SW 1271 (cell line): ENCODE results near the gene EIF3F.

Source experiments
- DNase-seq, 2 experiments: peaks; one replicate each; lab custom pipeline; 2025; lab: John Stamatoyannopoulos, UW

EIF3F gene

DNA sequence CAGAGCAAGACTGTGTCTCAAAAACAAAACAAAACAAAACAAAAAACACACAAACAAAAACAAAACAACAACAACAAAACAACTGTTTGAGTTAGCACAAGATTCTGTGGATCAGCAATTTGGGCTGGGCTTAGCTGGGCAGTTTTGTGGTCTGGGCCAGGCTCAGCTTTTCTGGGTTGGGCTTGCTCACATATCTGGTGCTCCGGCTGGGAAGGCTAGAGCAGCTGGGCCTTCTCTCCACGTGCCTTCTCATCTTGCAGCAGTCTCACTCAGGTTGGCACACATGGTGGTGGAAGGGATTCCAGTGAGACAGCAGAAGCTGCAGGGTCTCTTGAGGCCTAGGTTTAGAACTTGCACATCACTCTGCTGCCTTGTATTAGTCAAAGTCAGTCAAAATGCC, 35.7 kb downstream of the EIF3F start:
- DNase-seq = no peak

DNA sequence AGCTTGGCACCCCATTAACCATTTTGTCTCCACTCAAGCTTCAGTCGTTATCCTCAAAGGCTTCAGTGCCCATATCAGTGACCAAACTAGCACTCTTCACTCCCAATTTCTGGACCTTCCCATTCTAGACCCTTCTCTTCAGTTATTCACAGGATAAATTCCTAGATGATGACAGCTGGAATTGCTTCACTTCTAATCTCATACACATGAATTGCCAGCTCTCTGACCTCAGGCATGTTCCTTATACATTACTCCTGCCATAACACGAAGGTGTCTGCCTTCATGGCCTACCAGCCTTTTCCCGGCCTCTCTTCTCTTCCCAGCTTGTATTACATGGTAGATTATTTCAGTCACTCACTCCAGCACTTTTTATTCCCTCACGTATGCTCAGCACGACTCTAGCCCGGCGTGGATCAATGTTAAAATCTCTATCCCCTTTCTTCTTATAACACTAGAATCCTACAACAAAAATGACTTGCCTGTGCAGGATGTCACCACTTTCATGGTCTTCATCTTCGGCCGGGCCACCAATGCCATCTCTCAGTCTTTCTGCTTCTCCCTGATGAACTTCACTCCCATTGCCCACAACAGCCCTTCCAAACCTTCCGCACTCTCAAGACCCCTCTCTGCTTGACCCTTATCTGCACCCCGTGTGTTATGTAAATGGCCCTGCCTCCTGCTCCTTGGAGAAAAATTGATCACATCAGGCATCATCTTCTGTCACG, 36.9 kb downstream of the EIF3F start:
- no peak for DNase-seq

DNA sequence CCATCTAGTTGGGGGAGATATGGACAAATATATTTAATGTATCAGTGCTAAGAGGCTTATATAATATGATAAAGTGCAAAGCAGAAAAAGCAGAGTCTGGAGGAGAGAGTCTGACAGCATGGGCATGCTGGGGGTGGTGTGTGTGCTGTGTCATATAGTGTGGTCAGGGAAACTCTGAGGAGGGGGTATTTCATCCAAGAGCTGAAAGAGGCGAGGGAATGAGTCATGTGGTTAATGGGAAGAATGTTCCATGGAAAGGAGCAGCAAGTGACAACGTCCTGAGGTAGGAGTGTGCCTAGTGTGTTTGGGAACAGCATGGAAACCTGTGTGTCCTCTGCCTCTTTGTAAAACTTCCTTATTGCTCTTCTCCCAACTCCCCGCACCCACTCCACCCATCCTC, 38.0 kb downstream of the EIF3F start:
- no peak for DNase-seq

DNA sequence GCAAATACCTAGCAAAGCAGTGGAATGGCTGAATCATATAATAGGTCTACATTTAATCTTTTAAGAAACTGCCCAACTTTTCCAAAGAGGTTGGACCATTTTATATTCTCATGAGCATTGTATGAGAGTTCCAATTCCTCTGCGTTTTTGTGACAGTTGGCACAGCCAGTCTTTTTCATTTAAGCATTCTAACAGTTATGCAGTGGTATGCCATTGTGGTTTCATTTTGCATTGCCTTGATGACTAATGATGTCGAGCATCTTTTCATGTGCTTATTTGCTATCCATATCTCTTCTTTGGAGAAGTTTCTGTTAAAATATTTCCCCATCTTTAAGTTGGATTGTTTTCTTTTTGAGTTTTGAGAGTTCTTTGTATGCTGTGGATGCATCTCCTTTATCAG, 38.7 kb downstream of the EIF3F start:
- DNase-seq = peak in 1 of 2 experiments; percentile 13

DNA sequence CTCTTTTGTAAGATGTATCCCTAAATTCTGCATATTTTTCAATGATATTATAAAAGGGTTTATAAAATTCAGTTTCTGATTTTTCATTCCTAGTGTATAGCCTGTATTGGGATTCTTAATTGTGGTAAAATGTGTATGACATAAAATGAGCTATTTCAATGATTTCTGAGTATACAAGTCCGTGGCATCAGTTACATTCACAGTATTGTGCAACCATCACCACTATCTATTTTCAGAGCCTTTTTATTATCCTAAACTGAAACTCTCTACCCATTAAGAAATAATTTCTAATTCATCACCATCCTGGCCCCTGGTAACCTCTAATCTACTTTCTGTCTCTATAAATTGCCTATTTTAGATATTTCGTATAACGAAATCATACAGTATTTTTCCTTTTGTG, 39.8 kb downstream of the EIF3F start:
- DNase-seq = no peak

DNA sequence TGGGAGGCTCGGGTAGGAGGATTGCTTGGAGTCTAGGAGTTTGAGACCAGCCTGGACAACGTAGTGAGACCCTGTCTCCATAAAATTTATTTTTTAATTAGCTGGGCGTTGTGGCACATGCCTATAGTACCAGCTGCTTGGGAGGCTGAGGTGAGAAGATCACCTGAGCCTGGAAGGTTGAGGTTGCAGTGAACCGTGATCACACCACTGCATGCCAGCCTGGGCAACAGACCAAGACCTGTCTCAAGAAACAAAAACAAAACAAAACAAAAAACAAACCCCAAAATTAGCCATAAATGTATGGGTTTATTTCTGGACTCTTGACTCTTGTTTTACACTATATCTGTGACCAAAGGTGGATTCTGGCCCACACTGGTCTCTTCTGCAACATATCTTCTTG, 41.6 kb downstream of the EIF3F start:
- DNase-seq = no peak

DNA sequence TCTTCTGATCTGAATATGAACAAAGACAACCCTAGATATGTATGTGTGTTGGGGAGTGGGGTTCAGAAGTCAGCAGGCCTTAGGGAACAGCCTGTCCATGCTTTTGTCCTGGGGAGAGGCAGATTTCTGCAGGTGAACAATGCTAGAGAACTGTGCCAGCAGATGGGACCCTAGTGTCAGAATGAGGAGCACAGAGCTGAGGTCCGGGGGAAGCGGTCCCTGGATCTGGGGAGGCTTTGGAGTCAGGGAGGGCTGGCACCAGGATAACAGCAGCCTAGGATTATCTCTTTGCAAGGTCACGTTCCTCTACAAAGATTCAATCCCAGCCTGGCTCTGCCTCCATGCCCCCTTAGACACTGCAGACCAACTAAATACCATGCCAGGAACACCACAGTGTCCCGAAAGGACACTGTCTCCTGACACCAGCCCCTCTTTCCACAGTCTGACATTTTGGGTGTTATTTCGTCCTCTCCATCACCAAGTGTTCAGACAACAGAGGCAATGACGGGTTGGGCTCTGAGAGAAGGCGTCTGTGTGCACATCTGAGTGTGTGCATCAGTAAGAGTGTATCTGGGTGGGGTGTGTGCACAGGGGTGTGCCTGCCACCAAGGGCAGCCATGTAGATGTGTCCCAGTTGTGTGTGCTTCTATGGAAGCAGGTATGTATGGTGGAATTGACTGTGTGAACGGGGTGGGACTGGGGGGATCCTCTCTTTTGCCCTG, 43.5 kb downstream of the EIF3F start:
- DNase-seq = no peak

DNA sequence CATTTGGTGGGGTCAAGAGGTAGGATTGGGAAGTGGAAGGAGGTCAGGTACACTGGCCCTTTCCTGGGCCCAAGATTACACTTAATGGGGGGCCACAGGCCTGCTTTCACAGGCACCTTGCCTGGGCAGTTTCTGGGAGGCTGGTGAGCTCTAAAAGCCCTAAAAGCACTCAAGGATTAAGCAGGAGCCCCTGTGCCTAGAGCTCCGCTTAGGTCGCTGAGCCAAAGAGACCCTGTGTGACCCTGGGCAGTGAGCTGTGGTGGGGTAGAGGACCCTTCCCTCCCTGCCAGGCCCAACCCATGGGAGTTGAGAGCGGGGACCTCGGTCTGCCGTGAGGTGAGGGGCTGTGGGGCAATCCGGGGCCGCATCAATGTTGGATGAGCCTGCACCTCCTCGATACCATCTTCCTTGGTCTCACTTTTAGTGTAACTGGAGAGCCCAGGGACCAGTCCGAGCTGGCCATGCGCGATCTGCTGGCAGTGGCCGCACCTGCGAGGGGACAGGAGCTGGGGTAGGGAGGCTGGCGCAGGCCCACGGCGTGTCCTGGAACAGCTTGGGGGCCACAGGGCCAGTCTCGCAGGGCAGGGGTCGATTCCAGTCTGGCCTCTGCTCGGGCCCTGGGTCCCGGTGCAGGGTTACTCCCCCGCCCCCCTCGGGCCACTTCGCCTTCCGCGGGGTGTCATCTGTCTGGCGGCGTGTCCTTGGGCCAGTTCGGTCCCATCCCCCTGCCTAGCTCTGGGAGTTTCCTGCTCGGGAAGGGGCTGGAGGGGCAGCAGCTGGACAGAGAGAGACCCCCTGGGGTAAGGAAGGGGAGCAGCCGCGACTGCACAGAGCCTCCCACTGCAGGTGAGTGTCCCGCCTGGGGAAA, 44.3 kb downstream of the EIF3F start:
- DNase-seq = no peak

DNA sequence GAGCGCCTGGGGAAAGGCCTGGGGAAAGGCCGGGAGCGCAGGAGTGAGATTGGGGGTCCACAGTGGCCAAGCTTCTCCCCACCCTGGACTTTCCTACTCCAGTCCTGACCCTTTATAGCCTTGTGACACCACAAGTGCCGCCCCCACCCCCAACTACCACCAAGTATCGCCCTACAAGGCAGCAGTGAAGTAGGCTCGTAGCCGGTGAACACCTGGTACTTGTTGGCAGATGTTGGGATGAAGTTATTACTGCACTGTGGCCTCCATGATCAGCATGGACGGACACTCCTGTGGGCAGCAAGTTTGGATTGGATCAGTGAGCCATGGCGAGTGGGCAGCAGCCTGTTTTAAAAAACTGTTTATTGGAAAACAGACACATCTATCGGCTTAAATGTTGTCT, 45.0 kb downstream of the EIF3F start:
- no peak for DNase-seq

DNA sequence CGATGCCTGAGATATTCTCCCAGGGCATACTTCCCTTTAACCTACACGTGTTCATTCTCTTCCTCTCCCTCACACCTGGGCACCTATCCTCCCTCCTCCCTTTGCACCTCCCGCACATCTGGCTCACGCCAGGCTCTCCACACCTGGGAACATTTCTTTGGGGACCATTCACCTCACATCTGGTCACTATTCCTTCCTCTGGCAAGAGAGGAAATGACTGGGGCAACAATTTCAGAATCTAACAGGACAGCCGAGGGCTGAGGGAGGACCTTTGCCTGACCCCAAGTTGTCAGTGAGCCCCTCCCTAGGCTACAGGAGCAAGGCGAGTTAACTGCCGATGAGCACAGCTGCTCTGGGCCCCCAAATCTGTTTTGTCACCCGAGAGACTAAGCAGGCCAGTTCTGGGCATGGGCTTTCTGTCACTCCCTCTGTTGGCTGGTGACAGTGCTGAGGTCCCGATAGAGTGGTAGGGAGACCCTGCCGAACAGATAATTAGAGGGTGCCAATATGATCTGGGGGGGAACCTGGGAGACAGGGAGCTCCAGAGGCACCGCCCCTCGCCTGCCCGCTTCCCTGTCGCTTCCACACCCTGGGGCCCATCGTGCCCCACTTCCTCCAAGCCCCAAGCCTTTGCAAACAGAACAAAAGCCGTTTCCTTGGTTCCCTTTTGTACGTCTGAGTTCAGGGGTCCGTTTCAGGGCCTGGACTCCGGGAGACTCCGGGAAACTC, 45.6 kb downstream of the EIF3F start:
- no peak for DNase-seq

DNA sequence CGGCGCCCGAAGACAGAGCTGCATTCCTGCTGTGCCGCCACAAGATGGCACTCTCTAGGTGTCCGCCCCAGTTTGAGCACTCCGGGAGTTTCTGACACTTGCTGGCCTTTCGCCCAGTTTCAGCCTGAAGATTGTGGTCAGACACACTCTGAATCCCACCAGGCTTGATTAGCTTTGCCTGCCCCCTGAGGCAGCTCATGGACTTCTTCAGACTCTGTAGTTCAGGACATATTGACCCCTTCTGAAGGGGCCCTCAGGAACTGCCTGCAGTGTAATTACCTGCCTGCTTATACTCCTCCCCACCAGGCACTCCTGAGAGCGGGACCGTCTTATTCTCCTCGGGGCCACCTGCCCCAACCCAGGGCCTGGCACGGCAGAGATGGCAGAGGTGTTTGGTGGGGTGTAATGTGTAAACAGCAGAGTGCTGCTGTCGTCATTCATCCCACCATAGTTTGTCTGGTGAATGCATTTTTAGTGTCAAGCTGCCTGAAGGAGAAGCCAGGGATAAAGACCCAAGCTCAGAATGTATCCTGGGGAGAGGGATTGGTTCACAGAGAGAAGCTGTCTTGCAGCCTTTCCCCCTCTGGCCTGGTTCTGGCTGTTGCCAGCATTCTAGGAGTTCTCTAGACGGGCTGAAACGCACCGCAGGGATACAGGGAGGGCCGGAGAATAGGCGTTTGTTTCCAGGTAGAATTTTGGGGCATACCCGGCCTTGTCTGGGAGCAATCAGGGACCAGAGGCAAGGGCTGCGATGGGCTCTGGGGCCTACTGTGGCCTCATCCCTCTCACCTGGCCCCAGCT, 46.4 kb downstream of the EIF3F start:
- DNase-seq = peak in 1 of 2 experiments; percentile 56

DNA sequence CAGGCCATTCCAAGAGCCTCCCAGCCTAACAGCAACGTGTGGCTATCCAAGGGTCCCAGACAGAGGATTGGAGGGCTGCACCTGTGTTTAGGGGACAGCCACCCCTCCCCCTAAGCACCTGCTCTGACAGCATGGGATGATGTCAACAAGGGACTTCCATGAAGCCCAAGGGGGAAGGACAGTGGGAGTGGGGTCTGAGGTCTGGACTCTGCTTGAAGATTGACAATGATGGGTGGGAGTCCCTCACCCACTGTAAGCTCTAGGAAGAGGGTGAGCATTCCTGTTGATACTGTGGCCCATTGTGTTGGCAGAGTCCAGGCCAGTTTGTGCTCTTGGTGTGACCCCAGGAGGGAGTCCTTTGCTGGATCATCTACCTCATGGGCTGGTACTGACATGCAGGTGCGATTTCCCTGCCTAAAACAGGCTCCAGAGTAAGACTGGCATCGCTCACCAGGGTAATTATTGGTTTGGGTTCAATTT, 47.0 kb downstream of the EIF3F start:
- no peak for DNase-seq

DNA sequence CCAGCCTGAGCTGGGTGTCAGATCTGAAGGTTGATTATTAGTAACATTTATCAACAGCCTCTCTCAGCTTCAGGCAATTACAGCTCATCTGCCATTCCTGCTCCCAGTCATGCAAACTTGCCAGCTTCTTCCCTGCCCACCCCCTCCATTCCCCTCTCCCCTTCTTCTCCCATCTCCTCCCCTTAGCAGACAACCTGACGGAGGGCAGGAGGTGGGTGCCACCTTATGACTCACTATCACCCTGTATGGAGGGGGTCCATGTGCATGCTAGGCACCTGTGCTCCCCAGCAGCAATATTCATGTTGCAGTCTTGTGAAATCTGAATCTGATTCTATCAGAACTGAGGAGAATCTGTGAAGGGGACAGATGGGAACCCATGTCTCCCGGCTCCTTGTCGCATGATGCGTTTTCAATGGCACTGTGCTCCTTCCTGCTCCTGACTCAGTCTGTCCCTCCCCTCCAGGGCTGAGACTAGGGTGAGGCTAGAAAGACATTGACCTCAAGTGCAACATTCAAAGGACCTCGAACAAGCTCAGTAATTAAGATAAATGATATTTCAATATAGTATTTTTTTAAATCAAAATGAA, 47.6 kb downstream of the EIF3F start:
- DNase-seq = no peak

DNA sequence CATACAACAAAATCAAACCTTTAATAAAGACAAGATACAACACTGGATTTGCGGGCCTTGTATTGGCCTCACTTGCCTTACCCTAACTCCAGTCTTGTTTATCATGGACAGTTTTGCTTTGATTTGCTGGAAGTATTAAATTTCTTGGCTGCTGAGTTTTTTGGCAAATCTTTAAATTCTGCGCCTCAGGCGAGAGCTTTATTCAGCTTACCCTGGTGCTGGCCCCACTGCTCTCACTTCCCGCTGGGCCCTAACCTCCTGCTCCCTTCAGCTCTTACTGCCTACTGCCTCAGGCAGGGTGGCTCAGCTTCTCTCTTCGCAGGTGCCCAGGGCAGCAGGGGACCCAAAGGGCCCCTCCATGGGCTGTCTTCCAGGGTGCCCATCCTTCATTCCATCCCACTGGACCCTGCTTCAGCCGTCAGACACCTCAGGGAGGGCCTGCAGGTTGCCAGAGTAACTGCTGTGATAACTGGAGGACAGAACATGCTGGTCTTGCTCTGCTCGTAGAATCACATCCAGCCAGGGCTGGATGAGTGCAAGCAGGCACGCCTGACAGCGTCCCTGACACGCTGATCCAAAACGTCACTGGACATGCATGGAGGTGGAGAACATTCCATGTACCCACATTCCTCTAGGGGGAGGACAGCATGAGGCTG, 48.2 kb downstream of the EIF3F start:
- no peak for DNase-seq

DNA sequence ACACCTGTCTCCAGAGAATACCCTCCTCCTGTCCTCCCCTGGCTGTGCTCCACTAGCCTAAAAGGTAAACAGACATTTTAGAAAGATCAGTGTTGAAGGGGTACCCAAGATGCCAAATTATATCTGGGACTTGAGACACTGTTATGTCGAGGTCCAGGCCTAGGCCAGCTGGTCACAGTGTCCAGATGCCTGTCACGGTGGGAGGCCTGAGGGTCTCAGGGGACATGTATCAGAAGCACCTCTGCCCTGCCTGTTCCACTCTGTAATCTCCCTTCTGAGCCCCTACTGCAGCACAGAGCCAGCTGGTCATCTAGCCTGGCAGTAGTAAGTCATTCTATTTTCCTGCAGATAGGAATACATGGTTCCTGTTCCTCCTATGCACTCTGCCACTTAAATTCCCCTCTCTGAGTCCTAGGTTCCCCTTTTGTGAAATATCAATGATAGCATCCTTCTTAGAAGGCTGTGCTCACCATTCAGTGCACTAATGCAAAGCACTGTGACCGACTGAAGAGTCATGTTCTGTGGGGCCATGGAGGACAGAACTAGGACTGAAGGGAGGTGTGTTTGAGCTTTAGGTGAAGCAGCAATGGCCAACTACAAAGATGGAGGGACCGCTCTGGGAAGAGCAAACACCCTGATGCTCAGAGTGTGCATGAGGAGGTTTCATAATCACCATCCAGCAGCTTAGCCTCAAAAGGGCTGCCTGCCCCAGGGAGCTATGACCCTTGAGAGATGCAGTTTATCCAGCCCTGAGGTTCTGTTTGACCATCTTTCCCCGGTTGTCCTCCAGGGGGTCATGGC, 49.1 kb downstream of the EIF3F start:
- DNase-seq = no peak

DNA sequence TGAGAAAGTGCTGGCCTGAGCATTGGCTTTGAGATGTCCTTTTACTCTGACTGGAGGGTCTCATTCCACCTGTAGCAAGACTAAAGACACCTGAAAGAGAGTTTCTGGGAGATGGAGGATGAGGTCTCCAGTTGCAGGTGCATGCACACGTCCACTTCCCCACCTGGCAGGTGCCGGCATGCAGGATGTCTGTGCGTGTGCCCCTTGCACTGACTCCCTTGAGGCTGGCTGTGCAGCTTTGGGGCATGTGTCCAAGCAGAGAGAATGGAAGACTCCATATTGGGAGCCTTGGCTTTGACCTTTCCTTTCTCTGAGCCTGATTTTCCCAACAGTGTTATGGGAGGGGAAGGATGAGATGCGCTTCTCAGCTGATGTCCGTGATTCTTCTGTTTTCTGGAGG, 49.8 kb downstream of the EIF3F start:
- DNase-seq = no peak

DNA sequence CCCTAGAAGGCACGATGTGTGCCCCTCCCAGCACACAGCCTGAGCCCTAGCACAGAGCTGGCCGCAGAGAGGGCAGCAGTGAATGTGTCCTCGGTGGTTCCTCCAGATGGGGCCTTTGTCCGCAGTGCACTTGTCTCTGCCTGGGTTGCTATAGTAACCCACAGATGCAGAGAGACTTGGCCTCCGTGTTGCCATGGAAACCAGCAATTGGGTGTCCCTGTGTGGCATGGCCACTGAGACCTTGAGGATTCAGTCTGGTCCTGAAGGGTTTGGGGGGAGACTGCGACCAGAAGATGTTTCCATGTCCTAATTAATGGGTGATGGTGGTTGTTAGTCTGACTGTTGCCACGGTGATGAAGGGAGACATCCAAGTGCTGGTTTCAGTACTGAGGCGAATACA, 51.3 kb downstream of the EIF3F start:
- no peak for DNase-seq

DNA sequence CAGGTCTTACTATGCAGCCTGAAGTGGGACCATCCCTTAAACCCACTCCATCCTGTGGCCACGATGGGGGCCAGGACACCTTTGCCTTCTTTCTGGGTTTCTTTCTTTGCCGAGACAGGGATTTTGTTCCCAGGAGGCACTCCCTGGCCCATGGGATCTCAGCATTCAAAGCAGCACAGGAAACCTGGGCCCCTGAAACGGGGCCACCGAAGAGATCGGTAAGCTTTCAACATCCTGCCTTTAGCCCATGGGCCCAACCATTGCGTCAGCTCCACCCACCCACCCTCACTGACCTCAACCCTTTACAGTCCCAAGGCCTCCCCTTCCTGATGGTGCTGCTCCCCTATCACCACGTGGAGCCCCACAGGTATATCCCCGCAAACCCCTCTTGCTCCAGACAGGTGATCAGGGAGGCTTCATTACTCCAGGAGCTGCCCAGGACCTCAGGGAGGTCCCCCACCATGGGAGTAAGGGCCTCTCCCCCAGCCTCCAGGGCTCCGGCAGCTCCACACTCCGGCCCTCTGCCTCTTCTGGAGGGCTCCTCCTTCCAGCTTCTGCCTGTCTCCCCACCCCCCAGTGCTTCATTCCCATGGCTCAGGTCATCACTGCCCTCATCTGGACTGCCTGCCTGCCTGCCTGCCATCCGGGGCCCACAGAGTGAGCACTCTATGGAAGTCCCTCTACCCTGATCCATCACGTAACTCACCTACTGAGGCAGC, 51.8 kb downstream of the EIF3F start:
- DNase-seq = no peak
